Stimulated activated CD4-positive, alpha-beta T cell treated with anti-CD3 and anti-CD28 coated beads, Interleukin-12 subunit alpha, Interleukin-12 subunit beta, amount 100 ng/mL, for 24 hours (primary cell): ENCODE results near the gene NRARP.

Source experiments
- DNase-seq, 2 experiments: peaks; one replicate each; pipeline ENCODE4 v3.0.0-alpha.2; 2020; ENCODE audit warnings: low read depth in 2 of 2

NRARP gene

GRCh38 chr9:137277329-137278041 lies 24.6 kb downstream of the NRARP start, which contains the start of gene TOR4A:
Gene TOR4A (plus strand): TSS chr9:137277726. CDS start chr9:137278690, 964 bp downstream.
- DNase-seq, result no peak

GRCh38 chr9:137276473-137277328 lies 25.4 kb downstream of the NRARP start:
- DNase-seq, result no peak

GRCh38 chr9:137275588-137276472 lies 26.2 kb downstream of the NRARP start:
- no peak for DNase-seq

GRCh38 chr9:137275203-137275587 lies 26.9 kb downstream of the NRARP start:
- DNase-seq, result no peak

GRCh38 chr9:137273611-137274320 lies 28.3 kb downstream of the NRARP start:
- DNase-seq, result no peak

GRCh38 chr9:137273095-137273490 lies 29.0 kb downstream of the NRARP start:
- DNase-seq, result no peak

GRCh38 chr9:137272241-137273094 lies 29.6 kb downstream of the NRARP start:
- DNase-seq, result no peak

GRCh38 chr9:137271696-137272076 lies 30.4 kb downstream of the NRARP start:
- DNase-seq, result no peak

GRCh38 chr9:137270929-137271695 lies 31.0 kb downstream of the NRARP start:
- DNase-seq, result no peak

GRCh38 chr9:137269231-137269772 lies 32.8 kb downstream of the NRARP start:
- DNase-seq, result no peak

- no peak for DNase-seq
Measured at GRCh38 chr9:137268538-137269201, 33.4 kb downstream of the NRARP start.

GRCh38 chr9:137267933-137268355 lies 34.1 kb downstream of the NRARP start:
- DNase-seq, result no peak

GRCh38 chr9:137266585-137267453 lies 35.3 kb downstream of the NRARP start:
- DNase-seq, result no peak

- no peak for DNase-seq
Measured at GRCh38 chr9:137266162-137266527, 35.9 kb downstream of the NRARP start.

- DNase-seq, result no peak
Measured at GRCh38 chr9:137265496-137266161, 36.4 kb downstream of the NRARP start.

GRCh38 chr9:137264067-137264466 lies 38.0 kb downstream of the NRARP start:
- DNase-seq, result no peak

- DNase-seq, result no peak
Measured at GRCh38 chr9:137263506-137263905, 38.6 kb downstream of the NRARP start.
